ENCODE data around the gene UBAP2.
"Not testable (repeated sequence)": the region's sequence is repeated elsewhere in the genome, so short reads cannot be mapped to it uniquely, and the experiment has no call there.

UBAP2 gene

GRCh38 chr9:34046784-34047379 is 1.8 kb downstream of the UBAP2 start:
- Histone ChIP-seq H3K36me3 (peaks cover 22% of the 10 kb centered on the region), H3K4me3 (ENCODE audit: low read depth, low read length) (peak overlapping the region; percentile 82), H3K27me3 (ENCODE audit: insufficient read depth, low read depth, severe bottlenecking) (no peaks in the 10 kb centered on the region), H3K9me3 (ENCODE audit: severe bottlenecking) (peaks cover 3% of the 10 kb centered on the region), H3K27ac (no peak overlapping the region)
- no peak for DNase-seq
- no peak for TF ChIP-seq CTCF (IDR thresholded peaks at IDR 0.05; ENCODE audit: low read depth, low read length)

DNA sequence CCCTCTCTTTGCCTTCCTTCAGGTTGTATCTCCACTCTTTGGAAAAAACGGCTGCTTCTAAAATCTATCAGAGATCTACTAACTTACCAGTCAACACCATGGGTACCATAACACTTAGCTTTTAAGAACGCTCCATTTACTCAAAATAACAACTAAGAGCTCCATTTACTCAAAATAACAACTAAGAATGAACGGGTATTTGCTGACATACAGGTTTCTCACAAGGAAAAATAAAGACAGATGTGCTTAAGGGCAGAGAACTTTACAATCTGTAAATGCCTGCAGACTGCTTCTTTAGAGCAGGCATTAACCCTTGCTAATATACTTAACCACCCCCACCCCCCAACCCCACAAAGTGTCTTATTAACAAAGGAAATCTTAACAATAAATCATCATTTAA is 2.8 kb downstream of the UBAP2 start:
- H3K36me3 ChIP-seq: peaks cover 28% of the 10 kb centered on the region
- no peak overlapping the region for H3K4me3 ChIP-seq (ENCODE audit: low read depth, low read length)
- no peak for DNase-seq
- H3K27me3 ChIP-seq (ENCODE audit: insufficient read depth, low read depth, severe bottlenecking): no peaks in the 10 kb centered on the region
- H3K9me3 ChIP-seq (ENCODE audit: severe bottlenecking): peaks cover 3% of the 10 kb centered on the region
- no peak overlapping the region for H3K27ac ChIP-seq
- no peak for TF ChIP-seq CTCF (IDR thresholded peaks at IDR 0.05; ENCODE audit: low read depth, low read length)

GRCh38 chr9:34042074-34042473 is 6.6 kb downstream of the UBAP2 start:
- H3K4me3 ChIP-seq (ENCODE audit: low read depth, low read length); H3K27ac ChIP-seq; H3K27me3 ChIP-seq (ENCODE audit: insufficient read depth, low read depth, severe bottlenecking); H3K9me3 ChIP-seq (ENCODE audit: severe bottlenecking); DNase-seq: not testable (repeated sequence)
- peaks cover 28% of the 10 kb centered on the region for H3K36me3 ChIP-seq

GRCh38 chr9:34038851-34039250 is 9.8 kb downstream of the UBAP2 start:
- H3K27me3 ChIP-seq (ENCODE audit: insufficient read depth, low read depth, severe bottlenecking); H3K9me3 ChIP-seq (ENCODE audit: severe bottlenecking); H3K27ac ChIP-seq; H3K4me3 ChIP-seq (ENCODE audit: low read depth, low read length); DNase-seq: not testable (repeated sequence)
- H3K36me3 ChIP-seq: peaks cover 20% of the 10 kb centered on the region

DNA sequence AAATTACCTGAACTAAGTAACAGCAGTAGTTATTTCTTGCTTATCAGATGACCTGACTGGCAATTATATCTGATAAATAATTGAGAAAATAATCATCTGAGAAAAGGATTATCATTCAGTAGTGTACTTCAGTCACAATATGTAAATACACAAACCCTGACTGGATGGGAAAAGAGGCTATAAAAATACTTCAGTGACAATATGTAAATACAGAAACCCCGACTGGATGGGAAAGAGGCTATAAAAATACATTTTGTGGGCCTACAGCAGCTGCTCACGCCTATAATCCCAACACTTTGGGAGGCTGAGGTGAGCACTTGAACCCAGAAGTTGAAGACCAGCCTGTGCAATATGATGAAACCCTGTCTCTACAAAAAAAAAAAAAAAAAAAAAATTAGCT is 11.1 kb downstream of the UBAP2 start:
- Histone ChIP-seq H3K27ac (no peak overlapping the region), H3K27me3 (ENCODE audit: insufficient read depth, low read depth, severe bottlenecking) (no peaks in the 10 kb centered on the region), H3K9me3 (ENCODE audit: severe bottlenecking) (no peaks in the 10 kb centered on the region), H3K4me3 (ENCODE audit: low read depth, low read length) (no peak overlapping the region), H3K36me3 (peaks cover 18% of the 10 kb centered on the region)
- TF ChIP-seq CTCF (IDR thresholded peaks at IDR 0.05; ENCODE audit: low read depth, low read length): no peak
- no peak for DNase-seq

- Histone ChIP-seq H3K27me3 (ENCODE audit: insufficient read depth, low read depth, severe bottlenecking) (no peaks in the 10 kb centered on the region), H3K4me3 (ENCODE audit: low read depth, low read length) (no peak overlapping the region), H3K27ac (no peak overlapping the region), H3K36me3 (peaks cover 22% of the 10 kb centered on the region), H3K9me3 (ENCODE audit: severe bottlenecking) (no peaks in the 10 kb centered on the region)
- TF ChIP-seq CTCF (IDR thresholded peaks at IDR 0.05; ENCODE audit: low read depth, low read length): no peak
- no peak for DNase-seq
Measured at GRCh38 chr9:34036625-34037024, 12.1 kb downstream of the UBAP2 start.

DNA sequence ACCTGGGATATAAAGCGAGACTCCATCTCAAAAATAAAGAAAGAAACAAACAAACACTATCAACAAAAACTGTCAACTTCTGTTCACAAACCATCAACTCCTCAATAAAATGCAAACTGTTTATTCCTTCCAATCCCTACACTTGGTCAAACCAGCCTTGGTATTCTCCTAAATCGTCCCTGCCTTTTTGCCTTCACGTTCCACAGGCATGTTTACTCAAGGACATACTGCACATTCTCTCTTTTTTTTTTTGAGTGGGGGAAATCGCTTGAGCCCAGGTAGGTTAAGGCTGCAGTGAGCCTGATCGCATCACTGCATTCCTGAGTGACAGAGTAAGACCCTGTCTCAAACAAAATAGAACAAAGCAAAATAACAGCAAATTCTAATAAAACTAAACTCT is 13.0 kb downstream of the UBAP2 start:
- no peaks in the 10 kb centered on the region for H3K27me3 ChIP-seq (ENCODE audit: insufficient read depth, low read depth, severe bottlenecking)
- no peaks in the 10 kb centered on the region for H3K9me3 ChIP-seq (ENCODE audit: severe bottlenecking)
- TF ChIP-seq CTCF (IDR thresholded peaks at IDR 0.05; ENCODE audit: low read depth, low read length): no peak
- H3K4me3 ChIP-seq (ENCODE audit: low read depth, low read length): no peak overlapping the region
- peaks cover 25% of the 10 kb centered on the region for H3K36me3 ChIP-seq
- H3K27ac ChIP-seq: no peak overlapping the region
- DNase-seq: no peak
